HG03378 (cell line): ENCODE measurements around the gene OTX1.

Experiments
- ATAC-seq: cut with Tn5 transposase; IDR thresholded peaks from one replicate; pipeline ENCODE4 v1.9.1; 2021; ENCODE audit warnings: mild to moderate bottlenecking, moderate library complexity; ENCODE audit not compliant: unreplicated experiment

Gene OTX1

GRCh38 chr2:63046552-63046951, 4.1 kb upstream of the OTX1 start:
- ATAC-seq: no peak

- ATAC-seq: no peak
These were observed 3.7 kb upstream of the OTX1 start for GRCh38 chr2:63046961-63047320.

GRCh38 chr2:63047321-63048279, 3.0 kb upstream of the OTX1 start:
- no peak for ATAC-seq

GRCh38 chr2:63048367-63049171, 2.1 kb upstream of the OTX1 start:
- no peak for ATAC-seq

- no peak for ATAC-seq
These were observed 1.2 kb upstream of the OTX1 start for GRCh38 chr2:63049211-63049969.

- peak; percentile 9 for ATAC-seq
These were observed 678 bp upstream of the OTX1 start for GRCh38 chr2:63049970-63050333.

GRCh38 chr2:63051042-63051794, 588 bp downstream of the OTX1 start:
- no peak for ATAC-seq

GRCh38 chr2:63051795-63052333, 1.2 kb downstream of the OTX1 start:
- no peak for ATAC-seq

- no peak for ATAC-seq
These were observed 1.9 kb downstream of the OTX1 start for GRCh38 chr2:63052411-63053080.

- ATAC-seq: no peak
These were observed 2.7 kb downstream of the OTX1 start for GRCh38 chr2:63053081-63053888.

GRCh38 chr2:63053889-63054602, 3.4 kb downstream of the OTX1 start:
- ATAC-seq: no peak

GRCh38 chr2:63054841-63055225, 4.2 kb downstream of the OTX1 start:
- no peak for ATAC-seq

GRCh38 chr2:63055226-63056106, 4.8 kb downstream of the OTX1 start:
- ATAC-seq: no peak

- no peak for ATAC-seq
These were observed 5.7 kb downstream of the OTX1 start for GRCh38 chr2:63056107-63057050.

GRCh38 chr2:63057249-63058143, 6.9 kb downstream of the OTX1 start:
- no peak for ATAC-seq
